GM12801 (cell line): ENCODE results near the gene TWF2.

ENCODE experiments used
- CTCF ChIP-seq: IDR thresholded peaks from one replicate; pipeline ENCODE4 v1.5.1; 2011; ENCODE audit warnings: control low read depth; ENCODE audit not compliant: insufficient read length; ENCODE audit errors: extremely low read depth

The TWF2 gene

GRCh38 chr3:52194485-52195290, 44.3 kb downstream of the TWF2 start:
- no peak for TF ChIP-seq CTCF

GRCh38 chr3:52193065-52193464, 45.9 kb downstream of the TWF2 start:
- no peak for TF ChIP-seq CTCF

- no peak for TF ChIP-seq CTCF
Observed at GRCh38 chr3:52191663-52192062, 47.3 kb downstream of the TWF2 start.

DNA sequence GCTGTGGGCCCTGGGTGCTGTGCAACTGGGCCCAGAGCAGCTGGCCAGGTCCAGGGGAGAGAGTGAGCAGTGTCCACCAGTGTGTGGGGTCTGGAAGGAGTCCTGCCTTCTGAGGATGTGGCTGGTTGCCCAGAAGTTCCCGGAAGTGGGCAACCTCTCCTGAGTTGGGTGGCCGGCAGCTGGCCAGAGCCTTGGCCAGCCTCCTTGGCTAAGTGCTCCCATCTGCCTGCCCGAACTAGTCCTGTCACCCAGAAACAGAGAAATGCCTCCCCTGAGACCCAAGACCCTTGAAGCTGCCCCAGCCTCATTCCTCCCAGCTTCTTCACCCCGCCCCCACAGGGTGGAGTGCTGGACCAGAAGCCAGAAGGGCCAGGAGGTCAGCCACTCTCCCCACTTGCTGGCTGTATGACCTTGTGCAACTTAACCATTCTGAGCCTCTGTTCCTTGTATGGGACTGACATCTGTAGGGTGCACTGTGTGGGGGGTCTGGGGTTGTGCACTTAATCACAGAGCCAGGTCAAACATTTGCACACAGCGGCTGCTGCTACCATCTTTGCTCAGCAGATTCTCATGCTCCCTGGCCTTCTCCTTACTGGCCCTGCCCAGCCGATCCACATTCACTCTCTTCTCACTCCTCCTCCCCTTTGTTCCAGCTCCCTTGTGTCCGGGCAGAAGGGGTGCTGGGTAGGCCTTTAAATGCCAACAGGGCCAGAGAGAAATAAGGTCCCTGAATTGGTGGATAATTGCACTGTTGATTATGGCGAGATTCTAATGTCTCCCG, 48.5 kb downstream of the TWF2 start:
- TF ChIP-seq CTCF = no peak

- no peak for TF ChIP-seq CTCF
Observed at GRCh38 chr3:52188556-52188955, 50.4 kb downstream of the TWF2 start.

DNA sequence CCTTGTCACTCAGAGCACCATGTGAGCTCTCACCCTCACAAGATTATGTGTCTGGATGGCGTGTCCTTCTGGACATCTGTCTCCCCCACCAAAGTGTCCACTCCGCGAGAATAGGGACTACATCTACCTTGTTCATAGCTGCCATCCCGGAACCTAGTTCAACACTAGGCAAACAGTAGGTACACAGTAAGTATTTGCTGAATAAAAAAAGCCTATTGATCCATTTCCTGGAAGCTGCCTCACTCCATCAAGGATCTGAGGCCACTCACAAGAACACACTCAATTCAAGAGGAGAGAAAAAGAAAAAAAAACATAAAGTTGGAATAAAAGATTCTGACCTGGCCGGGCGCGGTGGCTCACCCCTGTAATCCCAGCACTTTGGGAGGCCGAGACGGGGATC, 52.2 kb downstream of the TWF2 start:
- no peak for TF ChIP-seq CTCF

GRCh38 chr3:52185837-52186236, 53.1 kb downstream of the TWF2 start:
- TF ChIP-seq CTCF = no peak
